VCaP (cell line): Measurements from ENCODE around the gene DISC1.

ENCODE experiments used
- H3K27ac ChIP-seq: fragments of 450-650 bp; 2 replicates; pipeline ENCODE4 v1.5.1; 2017
- CTCF ChIP-seq: fragments of 450-650 bp; conservative IDR thresholded peaks from 2 replicates; pipeline ENCODE4 v1.5.1; 2017; ENCODE audit warnings: mild to moderate bottlenecking, moderate library complexity

Gene DISC1

GRCh38 chr1:232016616-232017015 is 390.0 kb downstream of the DISC1 start:
- H3K27ac ChIP-seq = no peak overlapping the region
- no peak for TF ChIP-seq CTCF

- no peak for TF ChIP-seq CTCF
- no peak overlapping the region for H3K27ac ChIP-seq
Measured at GRCh38 chr1:232017057-232017456, 390.5 kb downstream of the DISC1 start.

GRCh38 chr1:232017759-232018158 is 391.2 kb downstream of the DISC1 start:
- TF ChIP-seq CTCF = no peak
- no peak overlapping the region for H3K27ac ChIP-seq

DNA sequence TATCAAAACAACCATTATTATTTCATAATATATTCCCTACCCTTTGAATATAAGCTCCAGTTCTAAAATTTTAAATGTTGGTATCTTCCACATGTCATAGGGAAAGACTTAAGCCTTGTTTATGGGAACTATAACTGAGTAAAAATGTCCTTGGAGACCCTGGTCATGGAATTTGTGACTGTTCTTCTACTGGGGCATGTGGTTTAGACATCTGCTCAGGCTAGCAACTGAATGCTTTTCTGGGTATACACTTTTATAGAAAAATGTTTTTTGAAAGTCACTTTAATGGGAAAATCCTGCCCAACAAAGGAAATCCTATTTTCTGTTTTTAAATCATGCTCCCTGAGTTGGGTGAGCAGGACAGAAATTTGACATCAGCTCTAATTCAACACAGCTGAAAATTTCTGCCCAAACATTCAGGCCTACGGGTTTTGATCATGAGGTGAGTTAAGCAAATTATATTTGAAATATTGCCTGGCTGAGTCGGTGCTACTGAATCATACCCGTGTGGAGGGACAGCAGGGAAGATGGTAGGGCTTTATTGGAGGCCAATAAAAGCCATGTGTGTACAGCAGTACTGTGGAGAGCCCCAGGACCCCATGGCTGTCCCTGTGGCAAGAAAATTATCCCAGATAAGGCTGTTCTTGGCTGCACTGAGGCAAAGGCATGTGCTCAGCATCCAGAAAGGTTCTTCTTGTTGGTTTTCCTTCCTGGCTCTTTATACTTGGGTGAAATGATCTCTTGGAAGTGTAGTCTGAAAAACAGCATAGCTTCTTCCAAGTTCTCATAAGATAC is 391.8 kb downstream of the DISC1 start:
- no peak overlapping the region for H3K27ac ChIP-seq
- no peak for TF ChIP-seq CTCF

DNA sequence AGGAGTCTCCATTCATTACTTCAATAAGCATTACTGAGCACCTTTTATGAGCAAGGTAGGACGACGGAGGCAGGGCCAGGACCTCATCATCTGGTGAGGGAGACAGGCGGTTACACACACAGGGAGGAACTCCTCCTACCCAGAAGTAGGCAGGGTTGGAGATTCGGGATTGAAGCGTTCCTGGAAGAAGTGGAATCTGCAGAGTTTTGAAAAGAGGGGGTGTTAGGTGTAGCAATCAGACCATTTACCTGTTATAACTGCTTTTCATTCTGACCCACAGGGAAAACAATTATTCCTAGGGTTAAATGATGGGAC is 392.4 kb downstream of the DISC1 start:
- H3K27ac ChIP-seq = no peak overlapping the region
- no peak for TF ChIP-seq CTCF

- TF ChIP-seq CTCF = no peak
- H3K27ac ChIP-seq = no peak overlapping the region
Measured at GRCh38 chr1:232020352-232020751, 393.8 kb downstream of the DISC1 start.

GRCh38 chr1:232029315-232029714 is 402.7 kb downstream of the DISC1 start:
- no peak for TF ChIP-seq CTCF
- no peak overlapping the region for H3K27ac ChIP-seq
